Occipital lobe (tissue), 2 donors: ENCODE data around the gene KLHDC2. TPM values are rescaled to one million over a fixed set of nuclear protein-coding genes. Genes with fewer than 3 reads are reported as not detected.
"Not testable (repeated sequence)": the region's sequence is repeated elsewhere in the genome, so short reads cannot be mapped to it uniquely, and the experiment has no call there.

Source experiments
- DNase-seq: peaks from one replicate; lab custom pipeline; 2025; lab: John Stamatoyannopoulos, UW
- total RNA-seq: library from RNA; depleted of rRNA; stranded (reverse); fragments of >200 nt; gene quantifications from one replicate; pipeline ENCODE4 v1.2.3, GENCODE V29; 2014

Gene KLHDC2, protein sequence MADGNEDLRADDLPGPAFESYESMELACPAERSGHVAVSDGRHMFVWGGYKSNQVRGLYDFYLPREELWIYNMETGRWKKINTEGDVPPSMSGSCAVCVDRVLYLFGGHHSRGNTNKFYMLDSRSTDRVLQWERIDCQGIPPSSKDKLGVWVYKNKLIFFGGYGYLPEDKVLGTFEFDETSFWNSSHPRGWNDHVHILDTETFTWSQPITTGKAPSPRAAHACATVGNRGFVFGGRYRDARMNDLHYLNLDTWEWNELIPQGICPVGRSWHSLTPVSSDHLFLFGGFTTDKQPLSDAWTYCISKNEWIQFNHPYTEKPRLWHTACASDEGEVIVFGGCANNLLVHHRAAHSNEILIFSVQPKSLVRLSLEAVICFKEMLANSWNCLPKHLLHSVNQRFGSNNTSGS
- total RNA-seq: 180 TPM

DNA sequence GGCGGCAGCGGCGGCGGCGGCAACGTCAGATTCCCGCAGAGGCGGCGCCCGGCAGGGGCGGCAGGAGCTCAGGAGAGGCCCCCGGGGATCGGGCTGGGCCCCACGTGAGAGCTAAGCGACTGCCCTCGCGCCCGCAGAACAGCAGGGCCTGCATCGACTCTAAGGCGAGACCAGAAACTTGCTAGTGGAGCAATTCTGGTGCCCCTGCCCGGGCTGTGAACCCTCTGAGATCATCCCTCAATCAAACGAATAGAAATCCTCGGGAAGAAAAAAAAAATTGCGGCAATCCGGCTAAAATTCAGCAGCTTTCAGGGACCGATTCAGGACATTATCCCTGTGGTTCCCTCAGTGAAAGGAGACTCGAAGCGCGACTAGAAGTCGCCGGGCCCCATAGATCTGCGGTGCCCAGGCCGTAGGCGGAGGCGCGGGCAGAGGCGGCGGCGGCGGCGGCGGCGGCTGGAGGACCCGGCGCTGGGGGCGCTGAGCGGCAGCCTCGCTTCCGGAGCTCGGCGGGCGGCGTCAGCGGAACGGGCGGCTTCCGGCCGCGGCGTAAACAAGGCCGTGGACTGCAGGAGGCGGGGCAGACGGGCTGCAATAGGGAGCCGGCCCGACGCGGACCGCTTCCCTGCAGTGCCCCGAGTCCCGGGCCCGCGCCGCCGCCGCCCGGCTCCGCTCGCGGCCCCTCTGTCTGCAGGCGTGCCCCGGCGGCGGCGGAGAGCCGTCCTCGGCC lies at the start of gene KLHDC2:
KLHDC2 (plus strand) TSS at position 583 of the 730 bp plus-strand sequence. CDS start 316 bp downstream, outside the sequence.
- peak; percentile 84 for DNase-seq

DNA sequence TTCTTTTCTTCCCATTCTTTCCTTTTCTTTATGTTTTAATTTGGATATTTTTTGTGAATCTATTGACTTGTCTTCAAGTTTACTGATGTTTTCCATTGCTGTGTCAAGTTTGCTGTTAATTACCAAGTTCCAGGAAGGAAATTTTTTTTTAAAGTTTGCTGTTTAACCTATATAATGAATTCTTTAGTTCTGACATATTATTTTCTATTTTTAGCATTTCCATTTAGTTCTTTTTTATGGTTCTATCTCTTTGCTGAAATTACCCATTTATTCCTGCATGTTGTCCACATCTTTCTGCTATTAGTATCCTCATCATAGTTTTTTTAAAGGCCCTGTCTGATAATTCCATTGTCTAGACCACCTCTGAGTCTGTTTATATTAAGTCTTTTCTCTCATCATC lies 47.2 kb upstream of the KLHDC2 start:
- no peak for DNase-seq

DNA sequence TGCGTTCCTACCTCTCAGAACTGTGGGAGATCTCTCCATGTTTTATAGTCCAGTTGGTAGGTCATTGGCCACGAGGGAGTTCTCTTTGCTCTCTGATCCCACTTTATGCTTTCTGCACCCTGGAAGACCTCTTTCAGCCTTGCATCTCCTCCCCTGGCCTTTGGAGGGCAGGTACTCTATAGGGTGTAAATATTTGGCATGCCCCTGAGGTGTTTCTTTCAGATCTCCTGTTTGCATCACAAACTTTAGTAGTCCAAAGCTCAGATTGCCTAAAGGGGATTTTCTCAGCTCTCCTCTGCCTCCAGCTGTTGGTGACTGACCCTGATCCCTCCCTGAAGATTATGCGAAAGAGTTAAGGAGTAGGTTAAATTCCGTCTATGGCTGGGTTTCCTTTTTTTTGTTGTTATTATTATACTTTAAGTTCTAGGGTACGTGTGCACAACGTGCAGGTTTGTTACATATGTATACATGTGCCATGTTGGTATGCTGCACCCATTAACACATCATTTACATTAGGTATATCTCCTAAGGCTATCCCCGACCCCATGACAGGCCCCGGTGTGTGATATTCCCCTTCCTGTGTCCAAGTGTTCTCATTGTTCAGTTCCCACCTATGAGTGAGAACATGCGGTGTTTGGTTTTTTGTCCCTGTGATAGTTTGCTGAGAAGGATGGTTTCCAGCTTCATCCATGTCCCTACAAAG lies 46.1 kb upstream of the KLHDC2 start:
- DNase-seq: not testable (repeated sequence)

DNA sequence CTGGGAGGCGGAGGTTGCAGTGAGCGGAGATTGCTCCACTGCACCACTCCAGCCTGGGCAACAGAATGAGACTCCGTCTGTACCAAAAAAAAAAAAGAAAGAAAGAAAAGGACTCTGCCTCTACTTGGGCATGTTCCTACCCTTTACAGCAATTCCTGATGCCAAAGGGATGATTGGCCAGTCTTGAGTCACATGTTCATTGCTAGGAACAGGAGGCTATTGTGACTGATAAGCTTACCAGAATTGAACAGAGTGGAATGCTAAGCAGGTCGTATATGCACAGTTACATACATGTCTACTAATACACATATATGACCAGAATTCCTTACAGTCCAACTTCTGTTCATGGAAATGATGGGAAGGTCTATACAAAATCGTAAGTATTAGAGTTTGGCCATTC lies 40.8 kb upstream of the KLHDC2 start:
- no peak for DNase-seq

DNA sequence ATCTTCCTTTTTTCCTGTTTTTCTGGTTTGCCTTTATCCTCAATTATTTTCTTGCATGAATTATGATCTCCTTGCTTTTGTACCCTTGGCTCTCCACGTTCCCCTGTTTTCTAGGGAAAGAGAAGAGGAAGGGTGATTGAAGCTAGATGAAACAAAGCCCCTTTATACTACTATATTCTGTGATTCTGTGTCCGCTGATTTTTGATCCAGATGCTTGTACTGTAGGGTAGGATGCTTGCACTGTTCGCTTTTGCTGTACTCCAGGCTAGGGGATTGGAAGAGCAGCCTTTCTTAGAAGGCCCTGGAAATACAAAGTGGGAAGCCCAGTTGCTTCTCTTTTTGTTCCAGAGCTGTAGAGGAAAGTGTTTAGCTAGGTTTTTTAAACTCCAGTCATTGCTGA lies 35.1 kb upstream of the KLHDC2 start:
- no peak for DNase-seq

DNA sequence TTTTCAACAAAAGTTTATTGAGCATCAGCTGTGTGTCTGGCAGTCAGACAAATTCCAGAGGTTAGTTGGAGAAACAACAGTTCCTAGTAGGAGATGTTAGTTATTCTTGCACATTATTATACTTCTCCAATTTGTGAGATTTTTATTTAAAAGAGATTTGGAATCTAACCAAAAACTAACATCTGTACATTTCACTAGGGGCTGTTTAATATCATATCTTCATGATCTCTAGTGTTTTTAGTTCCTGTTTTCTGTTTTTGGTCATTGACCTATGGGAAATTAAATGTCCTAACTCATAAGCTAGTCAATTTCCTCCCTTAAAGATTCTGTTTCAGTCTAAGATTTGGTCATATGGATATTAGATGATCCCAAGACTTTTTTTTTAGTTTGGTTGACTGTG lies 34.1 kb upstream of the KLHDC2 start:
- DNase-seq: no peak

DNA sequence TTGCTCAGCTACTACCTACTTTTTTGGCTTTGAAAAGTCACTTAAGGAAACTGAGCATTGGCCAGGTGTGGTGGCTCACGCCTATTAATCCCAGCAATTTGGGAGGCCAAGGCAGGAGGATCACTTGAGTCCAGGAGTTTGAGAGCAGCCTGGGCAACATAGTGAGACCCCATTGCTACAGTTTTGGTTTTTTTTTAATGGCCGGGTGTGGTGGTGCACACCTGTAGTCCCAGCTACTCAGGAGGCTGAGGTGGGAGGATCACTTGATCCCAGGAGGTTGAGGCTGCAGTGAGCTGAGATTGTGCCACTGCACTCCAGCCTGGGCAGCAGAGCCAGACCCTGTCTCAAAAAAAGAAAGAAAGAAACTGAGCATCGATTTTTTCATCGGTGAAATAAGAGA lies 32.3 kb upstream of the KLHDC2 start:
- not testable (repeated sequence) for DNase-seq

DNA sequence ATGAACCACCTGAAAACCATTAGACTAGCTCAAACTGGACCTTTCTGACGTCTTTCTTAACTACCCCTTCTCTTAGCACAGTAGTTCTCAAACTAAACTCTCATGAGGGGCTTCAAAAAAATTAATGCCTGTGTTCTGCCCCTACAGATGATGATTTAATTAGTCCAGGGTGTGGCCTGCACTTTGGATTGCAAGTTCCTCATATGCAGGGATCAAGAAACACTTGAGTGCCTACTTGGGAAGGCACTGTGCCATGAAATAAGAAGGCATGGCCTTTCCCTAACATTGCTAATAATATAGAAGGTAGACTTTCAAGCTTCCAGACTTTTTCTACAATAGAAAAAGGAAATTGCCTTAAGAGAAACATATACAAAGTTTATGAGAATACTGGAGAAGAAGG lies 22.8 kb upstream of the KLHDC2 start:
- DNase-seq: no peak

DNA sequence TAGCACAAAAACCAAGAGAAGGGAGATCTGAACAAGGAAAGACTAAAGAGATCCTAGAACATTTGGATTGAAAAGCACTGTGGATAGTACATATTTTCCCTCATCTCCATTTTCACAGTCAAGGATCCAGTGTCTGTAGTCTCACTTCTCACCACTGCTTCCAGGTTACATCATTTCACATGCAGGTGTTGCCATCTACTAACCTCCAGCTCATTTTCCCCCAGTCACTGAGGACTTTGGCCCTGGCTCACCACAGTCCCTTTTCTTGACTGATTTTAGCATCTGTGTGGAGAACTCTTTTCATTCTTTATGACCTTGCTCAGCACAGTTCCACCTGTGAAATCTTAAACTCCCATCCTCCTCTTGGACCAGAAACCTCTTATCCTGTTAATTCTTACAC lies 21.5 kb upstream of the KLHDC2 start:
- DNase-seq: not testable (repeated sequence)

DNA sequence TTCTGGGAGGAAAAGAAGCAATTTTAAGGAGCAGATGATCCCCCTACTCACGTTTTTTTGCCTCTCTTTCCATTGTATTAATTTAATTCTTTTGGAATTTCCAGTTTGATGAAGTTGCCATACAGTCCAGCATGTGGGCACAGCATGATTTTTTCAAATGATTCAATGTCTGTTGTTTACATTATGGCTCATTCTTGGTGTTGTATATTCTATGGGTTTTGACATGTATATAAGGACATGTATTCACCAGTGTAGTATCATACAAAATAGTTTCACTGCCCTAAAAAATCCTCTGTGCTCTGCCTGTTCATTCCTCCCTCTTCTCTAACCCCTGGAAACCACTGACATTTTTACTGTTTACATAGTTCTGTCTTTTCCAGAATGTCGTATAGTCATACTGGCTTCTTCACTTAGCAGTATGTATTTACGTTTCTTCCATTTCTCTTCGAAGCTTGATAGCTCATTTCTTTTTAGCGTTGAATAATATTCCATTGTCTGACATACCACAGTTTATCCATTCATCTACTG lies 13.3 kb upstream of the KLHDC2 start:
- DNase-seq: no peak

DNA sequence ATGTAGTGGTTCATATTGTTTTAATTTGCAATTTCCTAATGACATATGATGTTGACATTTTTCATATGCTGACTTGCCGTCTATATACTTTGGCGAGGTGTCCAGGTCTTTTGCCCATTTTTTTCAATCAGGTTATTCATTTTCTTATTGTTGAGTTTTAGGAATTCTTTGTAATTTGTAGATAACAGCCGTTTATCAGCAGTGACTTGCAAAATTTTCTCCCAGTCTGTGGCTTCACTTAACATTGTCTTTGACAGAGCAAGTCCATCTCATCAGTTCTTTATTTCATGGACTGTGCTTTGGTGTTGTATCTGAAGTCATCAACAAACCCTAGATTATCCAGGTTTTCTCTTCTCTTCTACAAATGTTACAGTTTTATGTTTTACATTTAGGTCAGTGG lies 12.6 kb upstream of the KLHDC2 start:
- no peak for DNase-seq

DNA sequence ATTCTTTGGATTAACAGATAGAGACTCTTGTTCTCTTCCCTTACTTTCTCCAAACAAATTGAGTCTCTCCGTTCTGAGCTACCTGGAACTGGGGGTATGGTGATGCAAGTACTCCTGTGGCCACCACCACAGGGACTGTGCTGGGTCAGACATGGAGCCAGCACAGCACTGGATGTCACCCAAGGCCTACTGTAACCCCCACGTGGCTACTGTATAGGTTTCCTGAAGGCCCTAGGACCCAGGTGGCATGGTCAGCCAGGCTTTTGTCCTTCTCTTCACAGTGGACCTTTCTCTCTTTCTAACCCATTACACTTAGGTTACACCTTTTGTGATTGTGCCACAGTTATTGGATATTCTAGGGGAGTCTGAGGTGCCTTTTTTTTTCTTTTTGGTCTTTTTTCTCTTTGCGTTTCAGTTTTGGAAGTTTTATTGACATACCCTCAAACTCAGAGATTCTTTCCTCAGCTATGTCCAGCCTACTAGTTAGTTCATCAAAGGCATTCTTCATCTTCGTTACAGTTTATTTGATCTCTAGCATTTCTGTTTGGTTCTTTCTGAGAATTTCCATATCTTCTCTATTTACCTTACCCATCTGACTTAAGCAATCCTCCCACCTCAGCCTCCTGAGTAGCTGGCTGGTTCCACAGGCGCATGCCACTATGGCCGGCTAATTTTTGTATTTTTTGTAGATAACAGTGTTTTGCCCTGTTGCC lies 6.0 kb upstream of the KLHDC2 start:
- no peak for DNase-seq

DNA sequence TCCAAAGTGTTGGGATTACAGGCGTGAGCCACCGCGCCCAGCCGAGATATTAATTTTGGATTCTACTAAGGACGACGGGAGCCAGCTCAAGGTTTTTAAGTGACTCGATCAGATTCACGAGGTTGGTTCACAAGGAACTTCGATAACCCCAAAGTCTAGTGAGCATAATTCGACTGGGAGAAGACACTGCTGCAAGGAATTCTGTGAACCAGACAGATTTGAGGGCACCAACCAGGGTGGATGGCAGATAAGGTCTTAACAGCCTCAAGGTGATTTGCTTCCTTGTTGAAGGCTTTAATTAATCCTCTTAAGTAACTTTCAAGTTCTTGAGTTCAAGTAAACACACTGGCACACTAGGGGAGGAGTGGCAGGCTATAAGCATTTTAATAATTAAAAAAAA lies 1.1 kb upstream of the KLHDC2 start:
- DNase-seq: no peak

DNA sequence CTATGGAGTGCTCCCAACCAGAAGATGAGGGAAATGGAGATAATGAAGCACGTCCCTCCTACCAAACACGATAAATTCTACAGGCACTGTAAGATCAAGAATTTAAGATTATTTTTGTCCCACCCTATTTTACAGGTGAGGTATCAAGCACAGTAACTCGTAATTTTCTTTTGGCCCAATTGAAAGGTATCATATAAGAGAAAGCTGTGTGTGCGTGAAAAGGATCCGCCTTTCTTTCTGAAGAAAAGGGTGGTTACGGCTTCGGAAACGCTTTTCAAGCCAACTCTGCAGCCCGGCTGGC lies 733 bp upstream of the KLHDC2 start:
- DNase-seq: no peak

DNA sequence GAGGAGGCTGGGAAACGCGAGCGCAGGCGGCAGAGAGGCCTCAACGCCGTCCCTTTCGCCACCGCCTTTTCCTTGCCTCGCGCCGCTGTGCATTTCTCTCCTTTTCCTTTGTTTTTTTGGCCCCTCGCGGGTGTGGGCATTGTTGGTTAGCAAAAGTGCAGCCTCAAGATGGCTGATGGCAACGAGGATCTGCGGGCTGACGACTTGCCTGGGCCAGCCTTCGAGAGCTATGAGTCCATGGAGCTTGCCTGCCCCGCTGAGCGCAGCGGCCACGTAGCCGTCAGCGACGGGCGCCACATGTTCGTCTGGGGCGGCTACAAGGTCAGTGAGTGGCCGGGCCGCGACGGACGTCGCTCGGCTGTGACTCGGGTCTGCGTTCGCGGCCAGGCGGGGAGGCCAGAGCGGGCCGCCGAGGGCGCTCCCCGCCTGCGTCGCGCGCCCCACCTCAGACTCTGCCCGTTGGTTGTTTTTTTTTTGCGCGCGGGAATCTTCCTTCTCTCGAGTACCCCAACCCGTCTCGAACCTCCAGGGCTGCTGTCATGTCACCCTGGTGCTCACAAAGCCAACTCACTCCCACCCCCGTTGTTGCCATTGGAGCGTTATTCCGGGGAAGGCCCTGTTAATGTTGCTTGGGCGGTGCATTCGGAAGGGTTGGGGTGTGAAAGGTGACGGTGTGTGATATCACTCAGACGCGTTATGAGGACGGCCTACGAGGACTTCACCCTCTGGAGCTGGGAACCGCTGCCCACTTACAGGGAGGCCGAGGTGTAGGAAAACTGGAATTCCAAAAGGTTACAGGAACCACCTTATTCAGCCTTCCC lies 558 bp downstream of the KLHDC2 start:
- DNase-seq: peak; percentile 59

DNA sequence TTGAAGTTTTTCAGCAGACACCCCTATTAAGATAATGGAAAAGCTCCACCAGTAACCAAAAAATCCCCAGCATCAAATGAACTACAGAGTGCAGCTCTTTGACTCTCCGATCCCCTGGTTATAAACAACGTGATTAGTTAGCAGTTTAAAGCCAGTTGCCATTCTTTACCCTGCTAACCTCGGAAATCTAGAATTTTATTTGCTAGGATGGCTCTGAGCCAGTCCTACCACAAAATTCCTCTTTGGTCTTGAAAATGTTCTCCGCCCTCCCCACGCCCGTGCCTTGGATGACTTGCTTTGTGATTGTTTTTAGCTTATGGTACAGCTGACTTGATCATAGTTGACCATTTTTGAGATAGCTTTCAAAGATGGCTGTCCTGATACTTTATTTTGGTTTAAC lies 1.2 kb downstream of the KLHDC2 start:
- no peak for DNase-seq

DNA sequence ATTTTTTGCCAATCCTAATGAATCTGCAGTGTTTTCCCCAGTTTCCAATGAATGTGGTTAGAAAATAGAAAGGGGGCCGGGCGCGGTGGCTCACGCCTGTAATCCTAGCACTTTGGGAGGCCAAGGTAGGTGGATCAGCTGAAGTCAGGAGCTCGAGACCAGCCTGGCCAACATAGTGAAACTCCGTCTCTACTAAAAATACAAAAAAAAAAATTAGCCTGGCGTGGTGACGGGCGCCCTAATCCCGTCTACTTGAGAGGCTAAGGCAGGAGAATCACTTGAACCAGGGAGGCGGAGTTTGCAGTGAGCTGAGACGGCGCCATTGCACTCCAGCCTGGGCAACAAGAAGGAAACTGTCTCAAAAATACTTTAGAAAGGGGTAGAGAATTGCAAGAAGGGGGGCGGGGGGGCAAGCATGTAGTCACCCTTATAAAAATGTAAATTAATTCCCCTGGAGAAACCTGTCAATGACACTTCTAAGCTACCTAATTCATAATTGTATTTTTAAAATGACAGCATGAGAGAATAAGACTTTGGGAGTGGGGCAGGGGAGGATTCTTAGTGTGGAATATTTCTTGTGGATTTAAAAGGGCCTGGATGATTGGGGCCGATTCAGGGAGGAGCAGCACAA lies 1.7 kb downstream of the KLHDC2 start:
- no peak for DNase-seq

DNA sequence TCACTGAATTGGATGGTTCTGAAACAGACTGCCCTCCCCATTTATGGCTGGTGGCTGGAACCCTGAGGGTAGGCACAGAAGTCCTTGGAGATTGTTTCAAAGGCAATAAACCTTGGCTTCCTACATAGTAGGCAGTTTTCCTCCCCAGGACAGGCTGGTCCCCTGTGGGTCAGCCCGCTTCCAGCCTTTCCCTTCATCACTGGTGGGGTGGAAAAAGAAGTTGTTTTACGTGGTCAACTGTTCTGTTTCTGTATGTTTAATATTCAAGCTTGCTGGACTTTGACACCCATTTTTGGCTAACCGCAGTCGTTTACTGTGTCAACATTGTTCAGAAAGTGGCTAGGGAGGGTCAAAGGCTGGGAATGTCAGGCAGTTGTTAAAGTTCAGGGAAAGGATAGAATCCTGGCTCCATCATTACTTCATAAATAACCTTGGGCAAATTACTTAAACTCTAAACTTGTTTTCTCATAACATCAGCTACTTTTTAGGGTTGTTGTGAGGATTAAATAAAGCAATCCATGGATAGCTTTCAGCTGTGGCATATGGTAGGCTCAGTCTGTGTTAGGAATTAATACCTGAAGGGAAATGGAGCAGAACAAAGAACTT lies 2.4 kb downstream of the KLHDC2 start:
- no peak for DNase-seq

DNA sequence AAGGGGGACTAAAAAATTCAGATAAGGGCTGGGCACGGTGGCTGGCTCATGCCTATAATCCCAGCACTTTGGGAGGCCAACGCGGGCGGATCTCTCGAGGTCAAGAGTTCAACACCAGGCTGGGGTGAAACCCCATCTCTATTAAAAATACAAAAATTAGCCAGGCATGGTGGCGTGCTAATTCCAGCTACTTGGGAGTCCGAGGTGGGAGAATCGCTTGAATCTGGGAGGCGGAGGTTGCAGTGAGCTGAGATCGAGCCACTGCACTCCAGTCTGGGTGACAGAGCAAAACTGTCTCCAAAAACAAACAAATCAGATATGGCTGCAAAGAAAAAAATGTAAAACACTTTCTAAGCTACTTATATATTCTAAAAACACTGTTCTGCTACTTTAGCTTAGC lies 3.7 kb downstream of the KLHDC2 start:
- not testable (repeated sequence) for DNase-seq

DNA sequence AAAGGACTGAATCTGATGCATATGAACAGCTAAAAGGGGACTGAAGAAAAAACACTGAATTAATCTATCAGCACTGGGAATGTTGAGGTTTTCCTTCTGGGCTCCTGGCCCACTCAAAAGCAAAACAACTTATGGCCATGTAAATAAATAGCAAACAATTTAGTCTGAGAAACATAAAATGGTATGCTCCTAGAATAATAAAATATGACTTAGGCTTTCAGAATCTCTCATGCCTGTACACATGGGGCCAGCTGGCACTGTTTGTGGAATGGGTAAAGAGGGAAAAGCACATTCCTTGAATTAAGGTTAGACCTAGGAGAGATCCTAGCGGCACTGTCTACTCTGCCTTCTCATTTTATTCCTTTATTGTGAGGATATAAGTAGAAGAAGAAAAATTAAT lies 6.2 kb downstream of the KLHDC2 start:
- DNase-seq: no peak
